ENCODE data around the gene IDH1.
"Not testable (repeated sequence)": the region's sequence is repeated elsewhere in the genome, so short reads cannot be mapped to it uniquely, and the experiment has no call there.

The IDH1 gene

GRCh38 chr2:208222351-208222750 is 32.5 kb downstream of the IDH1 start:
- in situ Hi-C loops (cut with HindIII; ENCODE audit: low sequenced_read_pairs), result no loop called here
- no peak for DNase-seq (ENCODE audit: low read depth, low spot score)
- H3K4me3 ChIP-seq (ENCODE audit: low read depth, low read length), result no peak overlapping the region

GRCh38 chr2:208221873-208222272 is 33.0 kb downstream of the IDH1 start:
- H3K4me3 ChIP-seq (ENCODE audit: low read depth, low read length); DNase-seq (ENCODE audit: low read depth, low spot score); in situ Hi-C loops (cut with HindIII; ENCODE audit: low sequenced_read_pairs): not testable (repeated sequence)

More at GRCh38 chr2:208222351-208222750, 32.5 kb downstream of the IDH1 start:
- no peak for TF ChIP-seq CTCF (IDR thresholded peaks at IDR 0.05; ENCODE audit: low read depth, low read length)

GRCh38 chr2:208210688-208211451 is 44.0 kb downstream of the IDH1 start:
- no peak overlapping the region for H3K4me3 ChIP-seq (ENCODE audit: low read depth, low read length)
- no peak for TF ChIP-seq CTCF (IDR thresholded peaks at IDR 0.05; ENCODE audit: low read depth, low read length)
- in situ Hi-C loops (cut with HindIII; ENCODE audit: low sequenced_read_pairs), result no loop called here
- no peak for DNase-seq (ENCODE audit: low read depth, low spot score)

- H3K4me3 ChIP-seq (ENCODE audit: low read depth, low read length), result no peak overlapping the region
- in situ Hi-C loops (cut with HindIII; ENCODE audit: low sequenced_read_pairs), result no loop called here
- DNase-seq (ENCODE audit: low read depth, low spot score), result no peak
- TF ChIP-seq CTCF (IDR thresholded peaks at IDR 0.05; ENCODE audit: low read depth, low read length), result no peak
Measured at GRCh38 chr2:208208335-208209085, 46.4 kb downstream of the IDH1 start.

GRCh38 chr2:208207769-208208168 is 47.1 kb downstream of the IDH1 start:
- H3K4me3 ChIP-seq (ENCODE audit: low read depth, low read length), result no peak overlapping the region
- no peak for TF ChIP-seq CTCF (IDR thresholded peaks at IDR 0.05; ENCODE audit: low read depth, low read length)
- in situ Hi-C loops (cut with HindIII; ENCODE audit: low sequenced_read_pairs), result no loop called here
- no peak for DNase-seq (ENCODE audit: low read depth, low spot score)

- H3K4me3 ChIP-seq (ENCODE audit: low read depth, low read length), result no peak overlapping the region
- in situ Hi-C loops (cut with HindIII; ENCODE audit: low sequenced_read_pairs), result no loop called here
- no peak for DNase-seq (ENCODE audit: low read depth, low spot score)
- no peak for TF ChIP-seq CTCF (IDR thresholded peaks at IDR 0.05; ENCODE audit: low read depth, low read length)
Measured at GRCh38 chr2:208204166-208204565, 50.7 kb downstream of the IDH1 start.

- H3K4me3 ChIP-seq (ENCODE audit: low read depth, low read length), result no peak overlapping the region
- no peak for DNase-seq (ENCODE audit: low read depth, low spot score)
- no peak for TF ChIP-seq CTCF (IDR thresholded peaks at IDR 0.05; ENCODE audit: low read depth, low read length)
- in situ Hi-C loops (cut with HindIII; ENCODE audit: low sequenced_read_pairs), result no loop called here
Measured at GRCh38 chr2:208195531-208195930, 59.3 kb downstream of the IDH1 start.

All from astrocyte of the spinal cord (primary cell).